ENCODE results near the gene FGR. TPM values are rescaled to one million over a fixed set of nuclear protein-coding genes. Genes with fewer than 3 reads are reported as not detected.

The FGR gene
- polyA plus RNA-seq, 1 experiment: not detected

GRCh38 chr1:27588256-27589232 is 46.4 kb downstream of the FGR start:
- POLR2A ChIA-PET: no interaction called here
- DNase-seq (ENCODE audit: low read depth): no peak
- no peak for TF ChIP-seq CTCF (IDR thresholded peaks at IDR 0.05; ENCODE audit: insufficient read depth, low read depth, low read length)
- no peaks in the 10 kb centered on the region for H3K27me3 ChIP-seq (ENCODE audit: control insufficient read depth, insufficient read depth, low read length)
- H3K4me3 ChIP-seq (ENCODE audit: low read depth, low read length): no peak overlapping the region
- CTCF ChIA-PET: interaction anchor here (1.0 kb wide), 1 partner anchor 20 kb away, joined by 6 read pairs; no protein-coding TSS in a partner anchor
- H3K36me3 ChIP-seq (ENCODE audit: control insufficient read depth, insufficient read depth, low read length): peaks cover 3% of the 10 kb centered on the region

- Histone ChIP-seq H3K4me3 (ENCODE audit: low read depth, low read length) (no peak overlapping the region), H3K27me3 (ENCODE audit: control insufficient read depth, insufficient read depth, low read length) (no peaks in the 10 kb centered on the region), H3K36me3 (ENCODE audit: control insufficient read depth, insufficient read depth, low read length) (peaks cover 2% of the 10 kb centered on the region)
- ChIA-PET CTCF (interaction anchor here (1.0 to 2.2 kb wide), 2 partner anchors 17 to 29 kb away, joined by 3 to 7 read pairs; no protein-coding TSS in a partner anchor), POLR2A (no interaction called here)
- no peak for DNase-seq (ENCODE audit: low read depth)
- TF ChIP-seq CTCF (IDR thresholded peaks at IDR 0.05; ENCODE audit: insufficient read depth, low read depth, low read length): no peak
Observed at GRCh38 chr1:27585684-27586083, 49.3 kb downstream of the FGR start.

GRCh38 chr1:27584453-27584852 is 50.5 kb downstream of the FGR start:
- CTCF ChIA-PET: interaction anchor here (0.6 kb wide), 1 partner anchor 27 kb away, joined by 3 read pairs; no protein-coding TSS in a partner anchor
- H3K4me3 ChIP-seq (ENCODE audit: low read depth, low read length): no peak overlapping the region
- POLR2A ChIA-PET: no interaction called here
- H3K27me3 ChIP-seq (ENCODE audit: control insufficient read depth, insufficient read depth, low read length): no peaks in the 10 kb centered on the region
- H3K36me3 ChIP-seq (ENCODE audit: control insufficient read depth, insufficient read depth, low read length): peaks cover 2% of the 10 kb centered on the region
- TF ChIP-seq CTCF (IDR thresholded peaks at IDR 0.05; ENCODE audit: insufficient read depth, low read depth, low read length): no peak
- DNase-seq (ENCODE audit: low read depth): no peak

GRCh38 chr1:27583479-27583878 is 51.5 kb downstream of the FGR start:
- no peak for TF ChIP-seq CTCF (IDR thresholded peaks at IDR 0.05; ENCODE audit: insufficient read depth, low read depth, low read length)
- no peak overlapping the region for H3K4me3 ChIP-seq (ENCODE audit: low read depth, low read length)
- CTCF ChIA-PET: interaction anchor here (0.7 to 1.5 kb wide), 4 partner anchors 8 to 180 kb away, joined by 3 to 5 read pairs (median 4); no protein-coding TSS in a partner anchor
- POLR2A ChIA-PET: no interaction called here
- DNase-seq (ENCODE audit: low read depth): no peak
- H3K36me3 ChIP-seq (ENCODE audit: control insufficient read depth, insufficient read depth, low read length): peaks cover 2% of the 10 kb centered on the region
- H3K27me3 ChIP-seq (ENCODE audit: control insufficient read depth, insufficient read depth, low read length): no peaks in the 10 kb centered on the region

- H3K4me3 ChIP-seq (ENCODE audit: low read depth, low read length): no peak overlapping the region
- no peak for TF ChIP-seq CTCF (IDR thresholded peaks at IDR 0.05; ENCODE audit: insufficient read depth, low read depth, low read length)
- DNase-seq (ENCODE audit: low read depth): no peak
- peaks cover 2% of the 10 kb centered on the region for H3K36me3 ChIP-seq (ENCODE audit: control insufficient read depth, insufficient read depth, low read length)
- no peaks in the 10 kb centered on the region for H3K27me3 ChIP-seq (ENCODE audit: control insufficient read depth, insufficient read depth, low read length)
- ChIA-PET CTCF (interaction anchor here (1.1 to 1.6 kb wide), 2 partner anchors 14 to 25 kb away, joined by 3 to 4 read pairs; no protein-coding TSS in a partner anchor), POLR2A (no interaction called here)
Observed at GRCh38 chr1:27581823-27582243, 53.2 kb downstream of the FGR start.

Data from BJ (cell line).